ENCODE results near the gene TMEM201. TPM values are rescaled to one million over a fixed set of nuclear protein-coding genes. Genes with fewer than 3 reads are reported as not detected.
A peak's percentile ranks its signal among the peaks of the same experiment; 100 is the strongest.

TMEM201 gene
- total RNA-seq, 2 experiments from 2014 or later = 7.5 to 21.9 TPM

- H3K4me2 ChIP-seq (ENCODE audit: low read length) = peak overlapping the region; percentile 89; the same call in 1 of the 2 replicates
- no peaks in the 10 kb centered on the region for H3K9me3 ChIP-seq (ENCODE audit: low read length)
- peaks cover 43% of the 10 kb centered on the region for H3K4me1 ChIP-seq (ENCODE audit: insufficient read depth, low read length, poor library complexity, severe bottlenecking)
- H3K4me3 ChIP-seq (ENCODE audit: low read depth, low read length, poor library complexity, severe bottlenecking) = no peak overlapping the region
- H4K20me1 ChIP-seq (ENCODE audit: insufficient read depth, low read length) = peaks cover 19% of the 10 kb centered on the region
- H2AFZ ChIP-seq (ENCODE audit: low read length) = no peak overlapping the region
- TF ChIP-seq CTCF (conservative IDR thresholded peaks at IDR 0.05; ENCODE audit: low read length) = no peak
- no peak for TF ChIP-seq EZH2phosphoT487 (IDR thresholded peaks at IDR 0.05; ENCODE audit: borderline replicate concordance, low read depth, low read length)
- no TSS peak for BruUV-seq (replicated peaks)
- H3K36me3 ChIP-seq (ENCODE audit: insufficient read depth, low read length) = peaks cover 2% of the 10 kb centered on the region; the same call in 1 of the 2 replicates
- H3K9me2 ChIP-seq (ENCODE audit: insufficient read depth, low read length) = no peaks in the 10 kb centered on the region
- H3K27ac ChIP-seq (ENCODE audit: low read depth, low read length, poor library complexity, severe bottlenecking) = no peak overlapping the region
- H3K79me2 ChIP-seq (ENCODE audit: insufficient read depth, low read depth, low read length) = peaks cover 10% of the 10 kb centered on the region; the same call in 1 of the 2 replicates
- ChIA-PET POLR2A (interaction anchor here (0.6 kb wide), 1 partner anchor 244 kb away, joined by 3 read pairs; no protein-coding TSS in a partner anchor), CTCF (ENCODE audit: unreplicated experiment) (no interaction called here)
- no peak for DNase-seq (ENCODE audit: low spot score)
- intact Hi-C loops (cut with micrococcal nuclease; ENCODE audit: unreplicated experiment) = no loop called here
These were observed 3.2 kb downstream of the TMEM201 start for GRCh38 chr1:9591669-9592509.

- Histone ChIP-seq H3K4me1 (ENCODE audit: insufficient read depth, low read length, poor library complexity, severe bottlenecking) (peaks cover 43% of the 10 kb centered on the region), H3K9me2 (ENCODE audit: insufficient read depth, low read length) (no peaks in the 10 kb centered on the region), H3K27ac (ENCODE audit: low read depth, low read length, poor library complexity, severe bottlenecking) (no peak overlapping the region), H3K9me3 (ENCODE audit: low read length) (no peaks in the 10 kb centered on the region), H3K79me2 (ENCODE audit: insufficient read depth, low read depth, low read length) (peaks cover 10% of the 10 kb centered on the region; the same call in 1 of the 2 replicates), H2AFZ (ENCODE audit: low read length) (no peak overlapping the region), H3K4me2 (ENCODE audit: low read length) (peak overlapping the region; percentile 51), H3K4me3 (ENCODE audit: low read depth, low read length, poor library complexity, severe bottlenecking) (no peak overlapping the region), H4K20me1 (ENCODE audit: insufficient read depth, low read length) (peaks cover 19% of the 10 kb centered on the region), H3K36me3 (ENCODE audit: insufficient read depth, low read length) (peaks cover 9% of the 10 kb centered on the region; the same call in 1 of the 2 replicates)
- POLR2A ChIA-PET = interaction anchor here (0.6 kb wide), 1 partner anchor 245 kb away, joined by 3 read pairs; no protein-coding TSS in a partner anchor
- no TSS peak for BruUV-seq (replicated peaks)
- DNase-seq (ENCODE audit: low spot score) = no peak
- intact Hi-C loops (cut with micrococcal nuclease; ENCODE audit: unreplicated experiment) = no loop called here
- CTCF ChIA-PET (ENCODE audit: unreplicated experiment) = no interaction called here
- TF ChIP-seq EZH2phosphoT487 (IDR thresholded peaks at IDR 0.05; ENCODE audit: borderline replicate concordance, low read depth, low read length) (no peak), CTCF (conservative IDR thresholded peaks at IDR 0.05; ENCODE audit: low read length) (no peak)
These were observed 3.9 kb downstream of the TMEM201 start for GRCh38 chr1:9592510-9593075.

Measured in OCI-LY7 (cell line).